ENCODE measurements around the gene AGPAT2. TPM values are rescaled to one million over a fixed set of nuclear protein-coding genes. Genes with fewer than 3 reads are reported as not detected.

Gene AGPAT2
- total and polyA plus RNA-seq, 2 donors (not counting 1 experiment from before 2014, with no cell fraction given), result 25.1 to 43.3 TPM

- Histone ChIP-seq H3K9me3 (ENCODE audit: control insufficient read depth, insufficient read depth, low read depth, low read length) (no peaks in the 10 kb centered on the region), H2AFZ (ENCODE audit: low read length) (no peak overlapping the region)
Observed at GRCh38 chr9:136650021-136650420, 37.2 kb downstream of the AGPAT2 start.

GRCh38 chr9:136648751-136649150 is 38.5 kb downstream of the AGPAT2 start:
- no peak overlapping the region for H3K27ac ChIP-seq (ENCODE audit: insufficient read depth, low read length)
- TF ChIP-seq EZH2 (IDR thresholded peaks at IDR 0.05; ENCODE audit: low read length, missing control alignments) (no peak), CTCF (conservative IDR thresholded peaks at IDR 0.05 in 1 of 2, IDR thresholded peaks at IDR 0.05 in 1 of 2; ENCODE audit: low read depth in 1 of 2, low read length in 2 of 2) (no peak)
- no peak overlapping the region for H3K9ac ChIP-seq (ENCODE audit: insufficient read depth, low read length)
- no peak overlapping the region for H3K4me3 ChIP-seq (replicated peaks in 1 of 4; ENCODE audit: control extremely low read depth in 1 of 4, insufficient read depth in 1 of 4, low read depth in 3 of 4, low read length in 4 of 4)
- H3K79me2 ChIP-seq (ENCODE audit: control insufficient read depth, insufficient read depth, low read length), result no peaks in the 10 kb centered on the region
- no peak for DNase-seq (ENCODE audit: low read depth in 2 of 2)
- no peak overlapping the region for H3K4me2 ChIP-seq (ENCODE audit: extremely low read depth, insufficient read depth, low read length)
- H3K36me3 ChIP-seq (ENCODE audit: control insufficient read depth, insufficient read depth, low read length), result no peaks in the 10 kb centered on the region
- peaks cover 6% of the 10 kb centered on the region for H3K4me1 ChIP-seq (ENCODE audit: control insufficient read depth, extremely low read depth, insufficient read depth, low read length)
- H3K27me3 ChIP-seq (ENCODE audit: control insufficient read depth, insufficient read depth, low read length), result peaks cover 3% of the 10 kb centered on the region
- no peaks in the 10 kb centered on the region for H4K20me1 ChIP-seq (ENCODE audit: control insufficient read depth, extremely low read depth, insufficient read depth, low read length)
- H2AFZ ChIP-seq (ENCODE audit: low read length), result no peak overlapping the region
- no peaks in the 10 kb centered on the region for H3K9me3 ChIP-seq (ENCODE audit: control insufficient read depth, insufficient read depth, low read depth, low read length)

More at GRCh38 chr9:136650021-136650420, 37.2 kb downstream of the AGPAT2 start:
- H3K4me3 ChIP-seq (replicated peaks in 1 of 4; ENCODE audit: control extremely low read depth in 1 of 4, insufficient read depth in 1 of 4, low read depth in 3 of 4, low read length in 4 of 4), result no peak overlapping the region
- no peak overlapping the region for H3K4me2 ChIP-seq (ENCODE audit: extremely low read depth, insufficient read depth, low read length)
- H3K27me3 ChIP-seq (ENCODE audit: control insufficient read depth, insufficient read depth, low read length), result no peaks in the 10 kb centered on the region
- H3K27ac ChIP-seq (ENCODE audit: insufficient read depth, low read length), result no peak overlapping the region
- DNase-seq (ENCODE audit: low read depth in 2 of 2), result no peak
- TF ChIP-seq EZH2 (IDR thresholded peaks at IDR 0.05; ENCODE audit: low read length, missing control alignments) (no peak), CTCF (conservative IDR thresholded peaks at IDR 0.05 in 1 of 2, IDR thresholded peaks at IDR 0.05 in 1 of 2; ENCODE audit: low read depth in 1 of 2, low read length in 2 of 2) (no peak)
- H3K4me1 ChIP-seq (ENCODE audit: control insufficient read depth, extremely low read depth, insufficient read depth, low read length), result peaks cover 2% of the 10 kb centered on the region
- H4K20me1 ChIP-seq (ENCODE audit: control insufficient read depth, extremely low read depth, insufficient read depth, low read length), result no peaks in the 10 kb centered on the region
- H3K36me3 ChIP-seq (ENCODE audit: control insufficient read depth, insufficient read depth, low read length), result no peaks in the 10 kb centered on the region
- H3K9ac ChIP-seq (ENCODE audit: insufficient read depth, low read length), result no peak overlapping the region
- no peaks in the 10 kb centered on the region for H3K79me2 ChIP-seq (ENCODE audit: control insufficient read depth, insufficient read depth, low read length)

GRCh38 chr9:136646827-136647711 is 40.2 kb downstream of the AGPAT2 start:
- H2AFZ ChIP-seq (ENCODE audit: low read length), result no peak overlapping the region
- H3K9ac ChIP-seq (ENCODE audit: insufficient read depth, low read length), result no peak overlapping the region
- no peak overlapping the region for H3K27ac ChIP-seq (ENCODE audit: insufficient read depth, low read length)
- H3K4me1 ChIP-seq (ENCODE audit: control insufficient read depth, extremely low read depth, insufficient read depth, low read length), result peaks cover 6% of the 10 kb centered on the region
- no peaks in the 10 kb centered on the region for H3K9me3 ChIP-seq (ENCODE audit: control insufficient read depth, insufficient read depth, low read depth, low read length)
- peaks cover 6% of the 10 kb centered on the region for H3K27me3 ChIP-seq (ENCODE audit: control insufficient read depth, insufficient read depth, low read length)
- no peak overlapping the region for H3K4me3 ChIP-seq (replicated peaks in 1 of 4; ENCODE audit: control extremely low read depth in 1 of 4, insufficient read depth in 1 of 4, low read depth in 3 of 4, low read length in 4 of 4)
- TF ChIP-seq EZH2 (IDR thresholded peaks at IDR 0.05; ENCODE audit: low read length, missing control alignments) (no peak), CTCF (conservative IDR thresholded peaks at IDR 0.05 in 1 of 2, IDR thresholded peaks at IDR 0.05 in 1 of 2; ENCODE audit: low read depth in 1 of 2, low read length in 2 of 2) (no peak)
- no peaks in the 10 kb centered on the region for H3K79me2 ChIP-seq (ENCODE audit: control insufficient read depth, insufficient read depth, low read length)
- H3K36me3 ChIP-seq (ENCODE audit: control insufficient read depth, insufficient read depth, low read length), result no peaks in the 10 kb centered on the region
- no peak overlapping the region for H3K4me2 ChIP-seq (ENCODE audit: extremely low read depth, insufficient read depth, low read length)
- no peaks in the 10 kb centered on the region for H4K20me1 ChIP-seq (ENCODE audit: control insufficient read depth, extremely low read depth, insufficient read depth, low read length)
- no peak for DNase-seq (ENCODE audit: low read depth in 2 of 2)

All from fibroblast of lung (primary cell).